ENCODE results near the gene XRRA1.

The XRRA1 gene

DNA sequence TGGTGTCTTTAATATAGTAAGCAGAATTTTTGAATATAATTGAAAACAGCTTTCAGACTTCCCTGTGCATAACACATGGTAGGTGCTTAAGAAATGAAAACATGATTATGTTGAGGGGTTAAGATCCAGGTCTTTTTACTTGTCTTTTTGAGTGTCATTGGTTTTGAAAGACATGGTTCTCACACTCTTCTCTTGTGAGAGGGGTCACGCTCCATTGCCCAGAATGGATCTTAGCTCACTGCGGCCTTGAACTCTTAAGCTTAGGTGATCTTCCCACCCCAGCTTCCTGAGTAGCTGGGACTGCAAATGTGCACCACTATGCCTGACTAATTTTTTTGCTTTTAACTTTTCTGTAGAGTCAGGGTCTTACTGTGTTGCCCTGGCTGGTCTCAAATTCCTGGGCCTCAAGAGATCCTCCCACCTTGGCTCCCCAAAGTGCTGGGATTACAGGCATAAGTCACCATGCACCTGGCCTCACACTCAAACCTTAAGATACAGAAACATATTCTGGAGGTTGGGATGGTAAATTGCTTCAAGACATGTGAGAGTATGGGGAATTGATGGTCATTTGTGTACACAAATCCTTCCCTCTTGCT lies 1.6 kb upstream of the XRRA1 start:
- no peak for DNase-seq (ENCODE audit: low read depth)

DNA sequence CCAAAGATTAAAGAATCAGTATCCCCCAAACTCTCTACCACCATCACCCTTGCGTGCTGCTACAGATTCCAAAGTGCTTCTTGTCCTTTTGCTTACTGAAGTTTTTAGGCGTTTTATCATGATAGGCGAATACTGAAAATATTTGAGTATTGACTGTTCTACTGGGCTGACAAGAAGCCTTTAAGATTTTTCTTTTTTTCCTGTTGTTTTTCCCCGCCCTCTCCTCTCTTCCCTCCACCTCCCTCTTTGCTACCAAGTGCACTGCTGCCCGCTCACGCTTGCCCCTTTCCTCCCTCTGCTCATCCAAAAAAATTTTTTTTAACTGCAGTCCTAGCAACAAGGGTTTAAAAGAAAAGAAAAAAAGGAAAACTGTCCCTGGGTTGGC lies 854 bp upstream of the XRRA1 start:
- no peak for DNase-seq (ENCODE audit: low read depth)

- DNase-seq (ENCODE audit: low read depth) = peak; percentile 23
Observed at GRCh38 chr11:74948546-74948897, 369 bp downstream of the XRRA1 start.

GRCh38 chr11:74942073-74942759 lies 6.7 kb downstream of the XRRA1 start:
- no peak for DNase-seq (ENCODE audit: low read depth)

DNA sequence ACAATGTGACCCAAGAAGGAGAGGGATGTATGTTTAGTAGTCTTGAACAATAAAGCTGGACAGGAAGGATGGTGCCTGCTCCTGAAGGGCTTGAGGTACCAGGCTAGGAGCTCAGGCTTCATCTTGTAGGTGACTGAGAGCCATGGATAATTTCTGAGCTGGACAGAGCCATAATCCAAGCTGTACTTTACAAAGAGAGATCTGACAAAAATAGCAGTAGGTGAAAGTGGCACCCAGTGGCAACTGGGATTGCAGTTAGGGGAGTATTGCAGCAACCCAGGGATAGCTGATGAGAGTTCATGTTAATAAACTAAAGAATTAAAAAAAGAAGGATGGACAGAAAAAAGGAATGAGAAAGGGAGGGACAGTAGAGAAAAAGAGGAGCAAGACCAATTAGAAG lies 7.4 kb downstream of the XRRA1 start:
- DNase-seq (ENCODE audit: low read depth) = no peak

- DNase-seq (ENCODE audit: low read depth) = no peak
Observed at GRCh38 chr11:74937696-74938475, 11.0 kb downstream of the XRRA1 start.

DNA sequence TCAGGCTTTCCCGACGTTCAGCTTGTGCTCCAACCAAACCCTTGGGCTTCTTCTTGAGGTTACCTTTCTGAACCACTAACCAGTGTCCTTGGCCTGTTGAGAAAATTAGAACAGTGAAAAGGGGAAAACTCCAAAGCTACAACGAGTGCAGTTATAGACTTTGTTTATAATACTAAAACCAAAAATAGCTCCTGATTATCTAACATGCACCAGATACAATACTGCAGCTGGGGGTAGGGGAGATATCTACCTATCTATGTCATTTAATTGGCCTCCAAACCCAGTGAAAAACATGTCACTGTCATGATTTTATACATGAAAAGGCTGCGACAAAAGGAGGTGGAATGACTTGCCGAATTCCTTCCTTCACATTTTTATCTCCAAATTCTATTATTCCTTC lies 11.9 kb downstream of the XRRA1 start:
- DNase-seq (ENCODE audit: low read depth) = no peak

DNA sequence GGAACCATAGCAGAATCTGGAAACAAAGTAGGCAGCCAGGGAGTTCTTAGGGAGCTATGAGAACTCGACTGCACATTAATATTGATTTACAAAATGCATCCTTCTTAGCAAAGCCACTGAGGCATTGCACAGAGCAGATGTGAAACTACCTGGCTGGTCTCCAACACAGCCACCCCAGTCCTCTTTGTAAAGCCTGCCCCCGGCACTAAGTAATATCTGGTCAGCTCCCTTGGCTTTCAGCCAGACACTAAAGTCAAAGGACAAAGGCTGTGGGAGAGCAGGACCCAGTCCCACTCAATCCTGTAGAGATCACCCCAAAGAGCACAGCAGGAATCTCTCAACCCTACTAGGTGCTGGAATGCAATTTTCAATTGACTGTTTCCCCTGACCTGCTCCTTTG lies 12.8 kb downstream of the XRRA1 start:
- no peak for DNase-seq (ENCODE audit: low read depth)

- no peak for DNase-seq (ENCODE audit: low read depth)
Observed at GRCh38 chr11:74935285-74935684, 13.6 kb downstream of the XRRA1 start.

GRCh38 chr11:74933765-74934164 lies 15.1 kb downstream of the XRRA1 start:
- DNase-seq (ENCODE audit: low read depth) = no peak

GRCh38 chr11:74932797-74933196 lies 16.1 kb downstream of the XRRA1 start:
- DNase-seq (ENCODE audit: low read depth) = no peak

- DNase-seq (ENCODE audit: low read depth) = no peak
Observed at GRCh38 chr11:74932169-74932568, 16.7 kb downstream of the XRRA1 start.

- peak; percentile 84 for DNase-seq (ENCODE audit: low read depth)
Observed at GRCh38 chr11:74929431-74930363, 19.2 kb downstream of the XRRA1 start.

DNA sequence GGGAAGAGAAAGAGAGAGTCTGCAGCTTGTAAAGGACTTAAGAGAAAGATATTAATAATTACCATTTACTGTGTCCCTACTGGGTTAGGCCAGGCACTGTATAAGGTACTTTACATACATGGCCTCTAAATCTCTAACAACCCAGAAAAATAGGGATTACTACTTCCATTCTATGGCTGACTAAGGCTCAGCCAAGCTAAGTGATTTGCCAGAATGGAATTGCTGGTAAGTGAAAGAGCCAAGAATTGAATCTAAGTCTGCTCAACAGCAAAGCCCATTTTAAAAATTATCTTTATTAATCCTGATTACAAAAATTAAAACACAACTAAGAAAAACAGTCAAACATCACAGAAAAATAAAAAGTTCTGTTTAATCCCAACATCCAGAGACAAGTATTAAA lies 21.4 kb downstream of the XRRA1 start:
- no peak for DNase-seq (ENCODE audit: low read depth)

GRCh38 chr11:74926304-74927030 lies 22.4 kb downstream of the XRRA1 start:
- peak; percentile 7 for DNase-seq (ENCODE audit: low read depth)

DNA sequence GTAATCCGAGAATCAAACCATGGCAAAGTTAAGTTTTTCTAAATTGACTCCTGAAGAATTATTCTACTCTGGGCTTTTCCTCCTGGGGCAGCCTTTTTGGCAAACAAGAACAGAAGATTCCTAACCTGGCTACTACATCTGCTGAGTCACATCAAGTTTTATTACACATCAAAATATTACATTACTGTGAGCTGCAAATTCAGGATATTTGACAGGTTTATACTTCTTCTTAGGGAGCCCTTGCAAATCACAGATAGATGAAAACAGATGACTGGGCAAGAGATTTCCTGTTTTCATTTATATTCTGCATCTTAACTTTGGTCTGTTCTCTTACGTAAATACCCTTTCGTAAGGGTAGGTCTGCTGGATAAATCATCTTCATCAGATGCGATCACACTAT lies 23.6 kb downstream of the XRRA1 start:
- peak; percentile 44 for DNase-seq (ENCODE audit: low read depth)

GRCh38 chr11:74923125-74923524 lies 25.8 kb downstream of the XRRA1 start:
- DNase-seq (ENCODE audit: low read depth) = peak; percentile 66

- DNase-seq (ENCODE audit: low read depth) = no peak
Observed at GRCh38 chr11:74909812-74910211, 39.1 kb downstream of the XRRA1 start.

DNA sequence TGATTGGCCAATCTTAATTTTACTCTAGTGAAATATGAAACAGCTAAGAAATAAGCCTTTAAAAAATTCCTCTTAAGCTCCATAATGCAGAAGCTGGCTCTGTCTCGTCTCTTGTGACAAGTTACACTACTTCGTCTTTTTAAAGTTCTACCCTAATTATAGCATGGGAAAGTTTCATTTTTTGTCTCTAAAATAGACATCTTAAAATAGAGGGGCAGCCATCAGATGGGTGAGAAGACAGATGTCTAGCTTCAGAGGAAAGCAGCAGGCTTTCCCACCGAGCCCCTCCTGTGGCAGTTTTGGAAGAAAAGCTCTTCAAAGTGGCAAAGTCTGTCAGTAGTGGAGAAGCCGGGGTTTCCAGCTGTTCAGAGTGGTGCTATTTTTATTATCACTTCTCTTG lies 39.5 kb downstream of the XRRA1 start:
- no peak for DNase-seq (ENCODE audit: low read depth)

DNA sequence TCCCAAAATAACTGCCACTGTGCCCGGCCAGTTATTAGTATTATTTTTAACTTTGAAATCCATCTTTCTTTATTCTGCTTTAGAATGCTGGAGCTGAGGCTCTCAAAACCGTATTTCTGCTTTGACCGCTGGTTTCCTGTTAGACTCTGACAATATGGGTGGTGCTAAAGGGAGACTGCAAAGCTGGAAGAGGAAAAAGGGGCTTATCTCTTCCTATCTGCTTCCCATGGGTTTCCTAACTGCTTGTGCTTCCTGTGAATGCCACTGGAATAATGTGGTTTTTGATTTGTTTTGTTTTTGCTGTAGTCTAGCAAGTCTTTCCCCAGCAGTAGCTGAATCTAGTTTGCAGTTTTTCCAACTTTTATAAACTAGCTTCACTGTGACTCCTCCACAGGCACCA lies 43.6 kb downstream of the XRRA1 start:
- no peak for DNase-seq (ENCODE audit: low read depth)

DNA sequence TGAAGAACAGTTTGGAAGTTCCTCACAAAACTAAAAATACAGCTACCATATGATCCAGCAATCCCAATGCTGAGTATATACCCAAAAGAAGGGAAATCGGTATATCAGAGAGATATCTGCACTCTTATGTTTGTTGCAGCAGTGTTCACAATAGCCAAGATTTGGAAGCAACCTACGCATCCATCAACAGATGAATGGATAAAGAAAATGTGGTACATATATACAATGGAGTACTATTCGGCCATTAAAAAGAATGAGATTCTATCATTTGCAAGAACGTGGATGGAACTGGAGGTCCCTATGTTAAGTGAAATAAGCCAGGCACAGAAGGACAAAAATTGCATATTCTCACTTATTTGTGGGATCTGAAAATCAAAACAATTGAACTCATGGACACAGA lies 46.5 kb downstream of the XRRA1 start:
- DNase-seq (ENCODE audit: low read depth) = no peak

DNA sequence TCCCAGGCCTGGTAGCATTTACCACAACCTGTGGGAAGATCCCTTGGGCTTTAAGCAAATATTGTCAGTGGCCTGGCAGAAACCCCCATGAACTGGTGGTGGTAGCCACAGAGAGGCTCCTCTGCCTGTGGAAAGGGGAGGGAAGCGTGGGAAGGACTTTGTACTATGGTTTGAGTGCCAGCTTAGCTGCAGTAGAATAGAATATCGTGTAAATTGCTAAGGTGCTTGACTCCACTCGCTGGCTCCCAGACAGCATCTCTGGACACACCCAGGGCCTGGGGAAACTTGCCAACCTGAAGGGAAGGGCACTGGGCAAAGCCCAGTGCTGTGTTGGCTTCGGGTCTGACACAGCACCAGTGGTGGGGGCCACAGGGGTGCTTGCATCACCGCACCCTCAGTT lies 52.6 kb downstream of the XRRA1 start:
- DNase-seq (ENCODE audit: low read depth) = no peak
